ENCODE measurements around the gene NMNAT3. TPM values are rescaled to one million over a fixed set of nuclear protein-coding genes. Genes with fewer than 3 reads are reported as not detected.

The NMNAT3 gene
- total RNA-seq, 1 experiment from 2014 or later, result 1.0 TPM

DNA sequence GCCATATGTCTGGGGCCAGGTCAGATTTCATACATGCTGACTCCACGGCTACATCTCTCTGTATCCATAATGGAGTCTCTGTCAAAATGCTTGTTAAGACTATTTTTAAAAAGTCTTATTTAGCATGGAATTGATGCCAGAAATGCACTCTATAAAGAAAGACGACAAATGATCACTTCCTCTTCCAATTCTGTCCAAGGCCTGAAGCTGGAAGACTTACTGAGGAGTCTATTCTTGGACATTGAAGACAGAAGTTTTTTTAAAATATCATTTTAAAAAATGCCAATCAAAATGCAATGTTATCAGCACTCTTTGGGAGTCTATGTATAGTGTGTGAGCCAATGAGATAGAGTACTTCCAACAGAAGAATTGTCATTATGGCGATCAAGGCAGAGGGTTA, 27.9 kb upstream of the NMNAT3 start:
- Mint-ChIP-seq H3K9me3 (ENCODE audit: unreplicated experiment) (no peaks in the 10 kb centered on the region), H3K4me3 (ENCODE audit: unreplicated experiment) (no peak overlapping the region), H3K36me3 (ENCODE audit: insufficient read depth, unreplicated experiment) (no peaks in the 10 kb centered on the region), H3K27me3 (ENCODE audit: insufficient read depth, unreplicated experiment) (peaks cover 9% of the 10 kb centered on the region), H3K4me1 (ENCODE audit: insufficient read depth, unreplicated experiment) (no peaks in the 10 kb centered on the region), H3K27ac (ENCODE audit: low read depth, unreplicated experiment) (no peak overlapping the region)
- no peak for DNase-seq (ENCODE audit: unreplicated experiment)
- BruUV-seq (replicated peaks), result no TSS peak
- TF ChIP-seq, protein P1, sequence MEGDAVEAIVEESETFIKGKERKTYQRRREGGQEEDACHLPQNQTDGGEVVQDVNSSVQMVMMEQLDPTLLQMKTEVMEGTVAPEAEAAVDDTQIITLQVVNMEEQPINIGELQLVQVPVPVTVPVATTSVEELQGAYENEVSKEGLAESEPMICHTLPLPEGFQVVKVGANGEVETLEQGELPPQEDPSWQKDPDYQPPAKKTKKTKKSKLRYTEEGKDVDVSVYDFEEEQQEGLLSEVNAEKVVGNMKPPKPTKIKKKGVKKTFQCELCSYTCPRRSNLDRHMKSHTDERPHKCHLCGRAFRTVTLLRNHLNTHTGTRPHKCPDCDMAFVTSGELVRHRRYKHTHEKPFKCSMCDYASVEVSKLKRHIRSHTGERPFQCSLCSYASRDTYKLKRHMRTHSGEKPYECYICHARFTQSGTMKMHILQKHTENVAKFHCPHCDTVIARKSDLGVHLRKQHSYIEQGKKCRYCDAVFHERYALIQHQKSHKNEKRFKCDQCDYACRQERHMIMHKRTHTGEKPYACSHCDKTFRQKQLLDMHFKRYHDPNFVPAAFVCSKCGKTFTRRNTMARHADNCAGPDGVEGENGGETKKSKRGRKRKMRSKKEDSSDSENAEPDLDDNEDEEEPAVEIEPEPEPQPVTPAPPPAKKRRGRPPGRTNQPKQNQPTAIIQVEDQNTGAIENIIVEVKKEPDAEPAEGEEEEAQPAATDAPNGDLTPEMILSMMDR (IDR thresholded peaks at IDR 0.05; ENCODE audit: unreplicated experiment), result no peak
- intact Hi-C loops (cut with micrococcal nuclease), result no loop called here
- POLR2A ChIA-PET, result no interaction called here
- CTCF ChIA-PET, result no interaction called here

DNA sequence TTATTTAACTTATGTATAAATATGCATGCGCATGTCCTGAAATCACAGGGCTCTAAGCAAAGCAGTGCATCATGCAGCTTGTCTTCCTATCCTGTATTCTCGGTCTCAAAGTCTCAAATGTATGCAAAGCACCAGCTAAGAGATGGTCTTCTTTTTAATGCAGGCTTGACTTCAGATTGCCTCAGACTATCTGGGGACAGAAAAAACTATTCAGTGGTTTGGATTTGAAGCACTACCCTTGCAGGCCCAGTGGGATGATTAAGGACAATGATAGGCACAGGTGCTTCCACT, 18.5 kb upstream of the NMNAT3 start:
- Mint-ChIP-seq H3K9me3 (ENCODE audit: unreplicated experiment) (no peaks in the 10 kb centered on the region), H3K27ac (ENCODE audit: low read depth, unreplicated experiment) (no peak overlapping the region), H3K27me3 (ENCODE audit: insufficient read depth, unreplicated experiment) (no peaks in the 10 kb centered on the region), H3K4me1 (ENCODE audit: insufficient read depth, unreplicated experiment) (no peaks in the 10 kb centered on the region), H3K36me3 (ENCODE audit: insufficient read depth, unreplicated experiment) (no peaks in the 10 kb centered on the region), H3K4me3 (ENCODE audit: unreplicated experiment) (no peak overlapping the region)
- no TSS peak for BruUV-seq (replicated peaks)
- no peak for DNase-seq (ENCODE audit: unreplicated experiment)
- ChIA-PET CTCF (interaction anchor here (1.1 kb wide), 1 partner anchor 23 kb away, joined by 4 read pairs; no protein-coding TSS in a partner anchor), POLR2A (no interaction called here)
- intact Hi-C loops (cut with micrococcal nuclease), result no loop called here
- TF ChIP-seq, protein P1 (IDR thresholded peaks at IDR 0.05; ENCODE audit: unreplicated experiment), result no peak

DNA sequence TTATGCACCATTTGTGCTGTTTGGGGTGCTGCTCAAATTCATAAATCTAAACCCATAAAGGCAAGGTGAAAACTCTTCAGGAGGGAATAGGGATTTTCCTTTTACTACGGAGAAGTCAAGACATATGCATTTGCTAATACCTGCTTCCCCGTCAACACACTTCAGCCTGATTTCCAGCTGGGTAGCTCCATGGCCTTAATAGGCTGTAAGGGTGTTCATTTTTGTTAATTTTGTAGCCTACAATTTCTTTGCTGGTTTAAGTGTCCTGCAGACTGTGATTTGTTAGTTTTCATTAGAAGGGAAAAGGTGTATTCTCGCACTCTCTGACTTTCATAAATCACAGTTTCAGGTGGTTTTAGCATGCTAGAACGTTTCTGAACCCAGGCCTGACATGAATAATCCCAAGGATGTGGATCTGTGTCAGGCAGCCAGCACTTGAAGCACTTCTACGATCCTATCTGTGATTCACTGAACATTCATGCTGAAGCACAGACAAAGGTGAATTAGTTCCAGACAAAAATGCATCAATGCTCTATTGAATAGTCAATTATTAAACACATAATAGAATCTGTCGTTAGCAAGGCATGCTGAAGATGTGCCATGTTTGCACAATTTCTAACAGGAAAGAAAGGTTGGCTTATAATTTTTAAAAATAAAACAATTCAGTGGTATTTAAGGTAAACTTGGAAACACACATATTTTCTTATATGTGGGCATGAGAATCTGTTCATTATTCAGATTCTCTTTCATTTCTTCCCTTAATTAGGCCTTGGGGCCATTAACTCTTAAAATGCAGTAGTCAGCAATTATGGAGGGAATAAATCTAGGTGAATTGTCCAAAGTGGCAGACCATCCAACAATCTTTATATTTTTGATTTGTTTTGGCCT, 17.9 kb upstream of the NMNAT3 start:
- no peaks in the 10 kb centered on the region for H3K9me3 Mint-ChIP-seq (ENCODE audit: unreplicated experiment)
- TF ChIP-seq, protein P1 (IDR thresholded peaks at IDR 0.05; ENCODE audit: unreplicated experiment), result no peak
- no peaks in the 10 kb centered on the region for H3K4me1 Mint-ChIP-seq (ENCODE audit: insufficient read depth, unreplicated experiment)
- DNase-seq (ENCODE audit: unreplicated experiment), result no peak
- H3K36me3 Mint-ChIP-seq (ENCODE audit: insufficient read depth, unreplicated experiment), result no peaks in the 10 kb centered on the region
- BruUV-seq (replicated peaks), result no TSS peak
- H3K27ac Mint-ChIP-seq (ENCODE audit: low read depth, unreplicated experiment), result no peak overlapping the region
- POLR2A ChIA-PET, result interaction anchor here (0.9 kb wide), 1 partner anchor 24 kb away, joined by 3 read pairs; no protein-coding TSS in a partner anchor
- intact Hi-C loops (cut with micrococcal nuclease), result no loop called here
- no peak overlapping the region for H3K4me3 Mint-ChIP-seq (ENCODE audit: unreplicated experiment)
- no peaks in the 10 kb centered on the region for H3K27me3 Mint-ChIP-seq (ENCODE audit: insufficient read depth, unreplicated experiment)
- CTCF ChIA-PET, result interaction anchor here (0.9 to 1.1 kb wide), 2 partner anchors 23 to 134 kb away, joined by 3 to 4 read pairs; no protein-coding TSS in a partner anchor

DNA sequence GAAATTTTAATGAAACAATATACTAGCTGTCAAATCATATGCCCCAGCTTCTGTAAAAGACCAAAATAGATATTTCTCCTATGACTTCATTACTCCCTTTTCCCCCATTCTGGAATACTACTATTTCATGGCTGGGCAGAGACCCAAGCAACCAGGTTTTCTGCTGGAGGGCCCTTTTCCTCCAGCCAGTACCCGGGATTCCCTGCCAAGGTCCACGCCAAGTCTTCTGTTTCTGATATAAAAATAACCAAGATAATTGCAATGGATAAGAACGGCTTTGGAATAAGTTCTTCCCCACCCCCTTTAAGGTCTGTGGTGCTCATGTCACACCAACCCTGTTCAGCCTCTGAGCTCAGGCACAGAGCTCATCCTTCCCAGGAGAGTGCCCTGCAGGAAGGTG, 17.2 kb upstream of the NMNAT3 start:
- intact Hi-C loops (cut with micrococcal nuclease), result no loop called here
- Mint-ChIP-seq H3K27me3 (ENCODE audit: insufficient read depth, unreplicated experiment) (no peaks in the 10 kb centered on the region), H3K36me3 (ENCODE audit: insufficient read depth, unreplicated experiment) (no peaks in the 10 kb centered on the region), H3K27ac (ENCODE audit: low read depth, unreplicated experiment) (no peak overlapping the region), H3K4me1 (ENCODE audit: insufficient read depth, unreplicated experiment) (no peaks in the 10 kb centered on the region), H3K4me3 (ENCODE audit: unreplicated experiment) (no peak overlapping the region), H3K9me3 (ENCODE audit: unreplicated experiment) (no peaks in the 10 kb centered on the region)
- ChIA-PET POLR2A (interaction anchor here (0.9 kb wide), 1 partner anchor 24 kb away, joined by 3 read pairs; no protein-coding TSS in a partner anchor), CTCF (interaction anchor here (0.9 kb wide), 1 partner anchor 133 kb away, joined by 3 read pairs; no protein-coding TSS in a partner anchor)
- TF ChIP-seq, protein P1 (IDR thresholded peaks at IDR 0.05; ENCODE audit: unreplicated experiment), result no peak
- no peak for DNase-seq (ENCODE audit: unreplicated experiment)
- no TSS peak for BruUV-seq (replicated peaks)
